ENCODE results near the gene LYZL4. TPM values are rescaled to one million over a fixed set of nuclear protein-coding genes. Genes with fewer than 3 reads are reported as not detected.

The LYZL4 gene
- total RNA-seq, 4 donors from 2014 or later: not detected

GRCh38 chr3:42450567-42450966 lies 40.2 kb upstream of the LYZL4 start:
- TF ChIP-seq POLR2A (IDR thresholded peaks at IDR 0.05): no peak
- TF ChIP-seq CTCF (IDR thresholded peaks at IDR 0.05): no peak
- no peak for TF ChIP-seq POLR2AphosphoS5 (IDR thresholded peaks at IDR 0.05)
- no peak for TF ChIP-seq EP300 (IDR thresholded peaks at IDR 0.05)
- H3K9me3 ChIP-seq: no peaks in the 10 kb centered on the region
- H3K4me1 ChIP-seq: peaks cover 4% of the 10 kb centered on the region
- no peaks in the 10 kb centered on the region for H3K27me3 ChIP-seq
- no peak overlapping the region for H3K4me3 ChIP-seq
- H3K36me3 ChIP-seq: no peaks in the 10 kb centered on the region
- H3K27ac ChIP-seq: no peak overlapping the region
- 94% methylated on average over 1 of the region's 1 CpG for WGBS
- no peak for DNase-seq (ENCODE audit: low spot score in 2 of 2)

- H3K4me1 ChIP-seq: peaks cover 6% of the 10 kb centered on the region
- H3K4me3 ChIP-seq: no peak overlapping the region
- 75% methylated on average over 1 of the region's 1 CpG for WGBS
- H3K27me3 ChIP-seq: no peaks in the 10 kb centered on the region
- no peaks in the 10 kb centered on the region for H3K36me3 ChIP-seq
- TF ChIP-seq POLR2A (IDR thresholded peaks at IDR 0.05) (no peak), POLR2AphosphoS5 (IDR thresholded peaks at IDR 0.05) (no peak), EP300 (IDR thresholded peaks at IDR 0.05) (no peak), CTCF (IDR thresholded peaks at IDR 0.05) (no peak)
- no peaks in the 10 kb centered on the region for H3K9me3 ChIP-seq
- H3K27ac ChIP-seq: no peak overlapping the region
- DNase-seq (ENCODE audit: low spot score in 2 of 2): no peak
These were observed 37.1 kb upstream of the LYZL4 start for GRCh38 chr3:42447481-42447880.

- no peak for DNase-seq (ENCODE audit: low spot score in 2 of 2)
- no peak overlapping the region for H3K4me3 ChIP-seq
- H3K27me3 ChIP-seq: no peaks in the 10 kb centered on the region
- WGBS: 81% methylated on average over 4 of the region's 4 CpGs
- H3K36me3 ChIP-seq: no peaks in the 10 kb centered on the region
- H3K4me1 ChIP-seq: peaks cover 3% of the 10 kb centered on the region
- TF ChIP-seq EP300 (IDR thresholded peaks at IDR 0.05) (no peak), POLR2A (IDR thresholded peaks at IDR 0.05) (no peak), POLR2AphosphoS5 (IDR thresholded peaks at IDR 0.05) (no peak), CTCF (IDR thresholded peaks at IDR 0.05) (no peak)
- no peaks in the 10 kb centered on the region for H3K9me3 ChIP-seq
- no peak overlapping the region for H3K27ac ChIP-seq
These were observed 36.0 kb upstream of the LYZL4 start for GRCh38 chr3:42446111-42447050.

- H3K9me3 ChIP-seq: no peaks in the 10 kb centered on the region
- H3K4me3 ChIP-seq: no peak overlapping the region
- no peak overlapping the region for H3K27ac ChIP-seq
- WGBS: 19% methylated on average over 9 of the region's 9 CpGs
- H3K36me3 ChIP-seq: no peaks in the 10 kb centered on the region
- H3K27me3 ChIP-seq: no peaks in the 10 kb centered on the region
- TF ChIP-seq POLR2AphosphoS5 (IDR thresholded peaks at IDR 0.05): no peak
- TF ChIP-seq CTCF (IDR thresholded peaks at IDR 0.05): peak; percentile 87 to 95
- H3K4me1 ChIP-seq: peaks cover 3% of the 10 kb centered on the region
- DNase-seq (ENCODE audit: low spot score in 2 of 2): peak; percentile 81 to 86
These were observed 33.5 kb upstream of the LYZL4 start for GRCh38 chr3:42443819-42444436.

GRCh38 chr3:42443292-42443691 lies 32.9 kb upstream of the LYZL4 start:
- TF ChIP-seq POLR2A (IDR thresholded peaks at IDR 0.05) (no peak), EP300 (IDR thresholded peaks at IDR 0.05) (no peak), POLR2AphosphoS5 (IDR thresholded peaks at IDR 0.05) (no peak), CTCF (IDR thresholded peaks at IDR 0.05) (no peak)
- Histone ChIP-seq H3K9me3 (no peaks in the 10 kb centered on the region), H3K27ac (no peak overlapping the region), H3K27me3 (no peaks in the 10 kb centered on the region), H3K4me3 (no peak overlapping the region), H3K4me1 (peaks cover 3% of the 10 kb centered on the region), H3K36me3 (no peaks in the 10 kb centered on the region)
- DNase-seq (ENCODE audit: low spot score in 2 of 2): no peak
- 84% methylated on average over 4 of the region's 4 CpGs for WGBS
